GM12878 (cell line): ENCODE data around the gene PIK3R5. TPM values are rescaled to one million over a fixed set of nuclear protein-coding genes. Genes with fewer than 3 reads are reported as not detected.

Experiments
- ATAC-seq: fragments of 200-7000 bp; cut with Tn5 transposase; 3 replicates; pipeline ENCODE4 v1.9.1; 2020; ENCODE audit warnings: mild to moderate bottlenecking, moderate library complexity
- BruUV-seq: library from RNA; stranded (reverse); fragments of 400-500 nt; replicated peaks from 2 replicates; lab custom pipeline; 2021; lab: Mats Ljungman, UMichigan
- CTCF ChIA-PET: fragments of 300-600 bp; sonication (Branson Sonifier 250); formaldehyde crosslinking; extraction: SDS; loops from one replicate; lab custom pipeline; 2021; ENCODE audit warnings: inconsistent platforms; lab: Yijun Ruan, JAX
- POLR2A ChIA-PET: fragments of 350-600 bp; formaldehyde crosslinking; extraction: SDS; loops from one replicate; lab custom pipeline; 2021; ENCODE audit warnings: inconsistent platforms; lab: Charles Lee
- RAD21 ChIA-PET: fragments of 300-600 bp; sonication (Branson Sonifier 250); formaldehyde crosslinking; loops from one replicate; lab custom pipeline; 2023; ENCODE audit warnings: antibody characterized with exemption; ENCODE audit not compliant: unreplicated experiment; lab: Charles Lee
- SMC1A ChIA-PET: fragments of 300-600 bp; sonication (Branson Sonifier 250); formaldehyde crosslinking; loops from one replicate; lab custom pipeline; 2023; ENCODE audit not compliant: unreplicated experiment, uncharacterized antibody; lab: Charles Lee
- DNase-seq: peaks from one replicate; pipeline ENCODE4 v3.0.0-alpha.2; 2011; ENCODE audit warnings: low read depth, low spot score
- FAIRE-seq: peaks from 3 replicates; lab custom pipeline; 2011; peaks lifted over from hg19 to GRCh38; lab: Jason Lieb, UNC
- H2AFZ ChIP-seq: 2 replicates; pipeline ENCODE4 v1.6.0; 2011; ENCODE audit warnings: low read depth, low read length, control low read depth; ENCODE audit not compliant: control insufficient read depth
- H3K27ac ChIP-seq: 2 replicates; pipeline ENCODE4 v1.5.1; 2011; ENCODE audit warnings: control low read depth; ENCODE audit not compliant: control insufficient read depth, insufficient read depth
- H3K27me3 ChIP-seq, 2 experiments: replicated peaks in 1 of 2; 2 replicates each; pipeline versions ENCODE4 v1.6.0 to v1.6.1; 2011; ENCODE audit warnings: low read length in 1 of 2; ENCODE audit not compliant: control insufficient read depth in 2 of 2, insufficient read depth in 2 of 2
- H3K36me3 ChIP-seq, 2 experiments: 2 replicates each; pipeline ENCODE4 v1.5.1; 2011; ENCODE audit warnings: low read length in 1 of 2; ENCODE audit not compliant: control insufficient read depth in 2 of 2, insufficient read depth in 2 of 2
- H3K4me1 ChIP-seq: 2 replicates; pipeline ENCODE4 v1.6.1; 2011; ENCODE audit warnings: mild to moderate bottlenecking, low read length, moderate library complexity, mixed read lengths; ENCODE audit not compliant: control insufficient read depth, insufficient read depth
- H3K4me2 ChIP-seq: 2 replicates; pipeline ENCODE4 v1.6.0; 2011; ENCODE audit warnings: control low read depth; ENCODE audit not compliant: control insufficient read depth, insufficient read depth
- H3K4me3 ChIP-seq: fragments of 200-600 bp; sonication (generic); 2 replicates; pipeline ENCODE4 v1.5.1; 2016
- H3K79me2 ChIP-seq: 2 replicates; pipeline ENCODE4 v1.6.0; 2011; ENCODE audit warnings: low read length; ENCODE audit not compliant: control insufficient read depth, insufficient read depth
- H3K9ac ChIP-seq: 2 replicates; pipeline ENCODE4 v1.8.0; 2011; ENCODE audit warnings: low read length, control low read depth, mixed read lengths; ENCODE audit not compliant: control insufficient read depth, insufficient read depth
- H3K9me3 ChIP-seq: replicated peaks from 3 replicates; pipeline ENCODE4 v1.5.1; 2011; ENCODE audit warnings: mild to moderate bottlenecking, low read length; ENCODE audit not compliant: control insufficient read depth, insufficient read depth
- H4K20me1 ChIP-seq: 2 replicates; pipeline ENCODE4 v1.6.0; 2011; ENCODE audit not compliant: control insufficient read depth, insufficient read depth
- EP300 ChIP-seq, 2 experiments: fragments of 150-350 bp in 1 of 2; IDR thresholded peaks; 2 replicates each; pipeline ENCODE4 v1.6.1; 2011 to 2012; ENCODE audit warnings: low read depth in 2 of 2, low read length in 2 of 2, borderline replicate concordance in 1 of 2, improper control_type of control experiment in 1 of 2, inconsistent platforms in 1 of 2; ENCODE audit not compliant: control insufficient read depth in 1 of 2
- FOXM1 ChIP-seq: IDR thresholded peaks from 2 replicates; pipeline ENCODE4 v1.6.1; 2012; ENCODE audit warnings: low read depth, mild to moderate bottlenecking, inconsistent platforms, low read length, moderate library complexity
- IRF4 ChIP-seq: IDR thresholded peaks from 2 replicates; pipeline ENCODE4 v1.6.1; 2011; ENCODE audit warnings: low read depth, low read length
- MEF2A ChIP-seq: IDR thresholded peaks from 2 replicates; pipeline ENCODE4 v1.6.1; 2011; ENCODE audit warnings: low read depth, mild to moderate bottlenecking, low read length, moderate library complexity; ENCODE audit not compliant: insufficient read depth
- MLLT1 ChIP-seq: fragments of 450-650 bp; IDR thresholded peaks from 2 replicates; pipeline ENCODE4 v1.6.1; 2016; ENCODE audit warnings: mild to moderate bottlenecking
- RELB ChIP-seq: fragments of 450-650 bp; IDR thresholded peaks from 2 replicates; pipeline ENCODE4 v1.6.1; 2017; ENCODE audit warnings: low read depth, mild to moderate bottlenecking, moderate library complexity
- SREBF2 ChIP-seq: IDR thresholded peaks from 2 replicates; pipeline ENCODE4 v1.6.1; 2012; ENCODE audit warnings: mild to moderate bottlenecking, low read length
- SRF ChIP-seq, 2 experiments: IDR thresholded peaks; 2 replicates each; pipeline ENCODE4 v1.6.1; 2011; ENCODE audit warnings: low read depth in 2 of 2, low read length in 2 of 2, mild to moderate bottlenecking in 1 of 2, moderate library complexity in 1 of 2
- TBL1XR1 ChIP-seq: IDR thresholded peaks from 2 replicates; pipeline ENCODE4 v1.6.1; 2012; ENCODE audit warnings: low read depth, low read length, improper control_type of control experiment
- USF1 ChIP-seq: IDR thresholded peaks from 2 replicates; pipeline ENCODE4 v1.6.1; 2011; ENCODE audit warnings: borderline replicate concordance, low read depth, mild to moderate bottlenecking, moderate library complexity, mixed read lengths, low read length; ENCODE audit not compliant: insufficient read depth; ENCODE audit errors: extremely low read length
- ZBTB11 ChIP-seq: fragments of 450-650 bp; formaldehyde crosslinking; IDR thresholded peaks from 2 replicates; pipeline ENCODE4 v1.5.0; 2022; ENCODE audit warnings: mild to moderate bottlenecking, missing genetic modification characterization
- ZNF207 ChIP-seq: fragments of 450-650 bp; IDR thresholded peaks from 2 replicates; pipeline ENCODE4 v1.6.1; 2014; ENCODE audit warnings: antibody characterized with exemption, mild to moderate bottlenecking, borderline replicate concordance
- ZNF274 ChIP-seq: IDR thresholded peaks from one replicate; pipeline ENCODE4 v1.8.0; 2011; ENCODE audit not compliant: insufficient read length, insufficient read depth
- WGBS: methylation state at CpG from one replicate; pipeline ENCODE4 v1.1.6; 2016; ENCODE audit warnings: low lambda C conversion rate; ENCODE audit not compliant: insufficient replicate concordance, insufficient coverage; ENCODE audit errors: missing lambda C conversion rate; 5-methylcytosine and 5-hydroxymethylcytosine counted together
- in situ Hi-C: fragments of 300-500 bp; cut with MboI; formaldehyde crosslinking; loops from 9 replicates; pipeline ENCODE4 v1.14.3; 2018; ENCODE audit warnings: mixed read lengths
- intact Hi-C: fragments of 100-400 bp; cut with micrococcal nuclease; formaldehyde crosslinking; loops from one replicate; pipeline ENCODE4 v1.14.2; 2022; ENCODE audit not compliant: unreplicated experiment
- polyA plus RNA-seq, 11 experiments: library from polyadenylated mRNA; depleted of rRNA in 4 of 11; unstranded in 6 of 11; stranded (reverse) in 5 of 11; fragments of >200 nt; fragmentation: Nextera tagmentation in 4 of 11; fragmentation: Illumina TruSeq in 1 of 11; extraction: Ambion mirVana in 4 of 11; extraction: Trizol in 1 of 11; gene quantifications; 1 replicate in 1 of 11; 2 replicates in 10 of 11; pipeline versions ENCODE4 v1.2.1 to v1.2.3, GENCODE V29; 2011 to 2016; ENCODE audit warnings: inconsistent platforms in 2 of 11, missing spikeins in 2 of 11, low read depth in 1 of 11
- total RNA-seq, 4 experiments: library from RNA; depleted of rRNA in 3 of 4; stranded (reverse); fragments of >200 nt in 3 of 4; fragmentation: Illumina TruSeq in 1 of 4; extraction: Trizol in 1 of 4; gene quantifications; 2 replicates each; pipeline versions ENCODE4 v1.2.1 to v1.2.3, GENCODE V29; 2013 to 2021

Gene PIK3R5
- total and polyA plus RNA-seq, 10 of the 15 experiments (the other 5 are each of a cell fraction or from before 2014, with no cell fraction given), result 9.5 to 50.8 (median 35.5) TPM

- peak overlapping the region; percentile 78 for H3K9ac ChIP-seq
- TF ChIP-seq FOXM1 (peak; percentile 94), USF1 (no peak), RELB (peak; percentile 93), MLLT1 (0 out of 2 replicates have a peak, but pooled peaks have one; percentile 8), ZBTB11 (CRISPR knock-in tag) (no peak), TBL1XR1 (peak; percentile 99), ZNF274 (no peak), MEF2A (peak; percentile 95), ZNF207 (peak; percentile 19; the same call in 1 of the 2 replicates), SRF (IDR thresholded peaks at IDR 0.05; ENCODE audit: low read depth in 2 of 2, low read length in 2 of 2) (0 out of 4 replicates have a peak, but pooled peaks of 1 of the 2 experiments have one; percentile 28), SREBF2 (no peak), IRF4 (peak; percentile 58; the same call in 1 of the 2 replicates), EP300 (IDR thresholded peaks at IDR 0.05; ENCODE audit: borderline replicate concordance in 1 of 2, control insufficient read depth in 1 of 2, low read depth in 2 of 2, low read length in 2 of 2) (peak; percentile 94 to 95)
These were observed 109.9 kb downstream of the PIK3R5 start for GRCh38 chr17:8855477-8856204.

More at GRCh38 chr17:8855477-8856204, 109.9 kb downstream of the PIK3R5 start:
- BruUV-seq, result TSS peak; percentile 36
- peak overlapping the region; percentile 57; the same call in 1 of the 2 replicates for H3K4me3 ChIP-seq
- DNase-seq, result peak; percentile 97
- ChIA-PET SMC1A (interaction anchor here (0.9 to 5.1 kb wide), 9 partner anchors 10 to 103 kb away, joined by 3 to 64 read pairs (median 6); partner anchors contain the start of gene PIK3R6), RAD21 (interaction anchor here (2.0 to 4.6 kb wide), 4 partner anchors 10 to 108 kb away, joined by 12 to 92 read pairs (median 31); partner anchors contain the start of gene PIK3R6), POLR2A (interaction anchor here (0.6 to 6.2 kb wide), 7 partner anchors 8 to 101 kb away, joined by 4 to 74 read pairs (median 8); partner anchors contain the start of gene PIK3R6), CTCF (interaction anchor here (1.1 to 2.0 kb wide), 5 partner anchors 12 to 102 kb away, joined by 3 to 10 read pairs (median 4); partner anchors contain the start of gene PIK3R6)
- peak overlapping the region; percentile 99 for H3K27ac ChIP-seq
- intact Hi-C loops (loop anchor here (1.0 to 5.0 kb wide), 2 partner anchors 84 to 102 kb away; no protein-coding TSS in a partner anchor), in situ Hi-C loops (loop anchor here (5.0 kb wide), 1 partner anchor 102 kb away; no protein-coding TSS in a partner anchor)
- WGBS, result 1% methylated on average over 17 of the region's 17 CpGs
- no peak overlapping the region for H2AFZ ChIP-seq
- peaks cover 4 to 18% of the 10 kb centered on the region in 2 experiments for H3K36me3 ChIP-seq
- H3K4me2 ChIP-seq, result peak overlapping the region; percentile 61; the same call in 1 of the 2 replicates
- no peaks in the 10 kb centered on the region for H3K27me3 ChIP-seq
- H3K4me1 ChIP-seq, result peaks cover 69% of the 10 kb centered on the region
- FAIRE-seq, result peak; percentile 65
- peak; percentile 57 for ATAC-seq
- H4K20me1 ChIP-seq, result no peaks in the 10 kb centered on the region
- peaks cover 2% of the 10 kb centered on the region; the same call in 2 of the 3 replicates for H3K9me3 ChIP-seq
- peaks cover 73% of the 10 kb centered on the region for H3K79me2 ChIP-seq
